NCI-H2171 treated with DMSO at 0.1 percent for 48 hours (cell line): ENCODE measurements around the gene CNPY3.

Experiments used
- DNase-seq: peaks from one replicate; lab custom pipeline; 2025; lab: John Stamatoyannopoulos, UW

CNPY3 gene

DNA sequence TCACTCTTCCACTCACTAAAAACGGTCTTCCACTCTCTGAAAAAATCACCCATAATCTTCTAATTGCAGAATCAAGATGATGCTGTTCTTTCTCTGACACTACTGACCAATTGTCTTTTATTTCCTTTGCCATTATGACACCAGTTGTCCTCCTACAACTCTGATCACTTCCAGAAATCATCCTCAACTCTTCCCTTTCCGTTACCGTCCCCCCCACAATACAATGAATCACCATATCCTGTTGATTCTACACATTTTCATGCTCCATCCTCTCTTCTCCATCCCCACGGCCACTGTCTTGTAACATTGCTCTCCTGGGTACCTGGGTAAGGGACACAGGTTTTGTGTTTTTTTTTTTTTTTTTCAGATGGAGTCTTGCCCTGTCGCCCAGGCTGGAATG lies 52.6 kb downstream of the CNPY3 start:
- DNase-seq, result no peak

DNA sequence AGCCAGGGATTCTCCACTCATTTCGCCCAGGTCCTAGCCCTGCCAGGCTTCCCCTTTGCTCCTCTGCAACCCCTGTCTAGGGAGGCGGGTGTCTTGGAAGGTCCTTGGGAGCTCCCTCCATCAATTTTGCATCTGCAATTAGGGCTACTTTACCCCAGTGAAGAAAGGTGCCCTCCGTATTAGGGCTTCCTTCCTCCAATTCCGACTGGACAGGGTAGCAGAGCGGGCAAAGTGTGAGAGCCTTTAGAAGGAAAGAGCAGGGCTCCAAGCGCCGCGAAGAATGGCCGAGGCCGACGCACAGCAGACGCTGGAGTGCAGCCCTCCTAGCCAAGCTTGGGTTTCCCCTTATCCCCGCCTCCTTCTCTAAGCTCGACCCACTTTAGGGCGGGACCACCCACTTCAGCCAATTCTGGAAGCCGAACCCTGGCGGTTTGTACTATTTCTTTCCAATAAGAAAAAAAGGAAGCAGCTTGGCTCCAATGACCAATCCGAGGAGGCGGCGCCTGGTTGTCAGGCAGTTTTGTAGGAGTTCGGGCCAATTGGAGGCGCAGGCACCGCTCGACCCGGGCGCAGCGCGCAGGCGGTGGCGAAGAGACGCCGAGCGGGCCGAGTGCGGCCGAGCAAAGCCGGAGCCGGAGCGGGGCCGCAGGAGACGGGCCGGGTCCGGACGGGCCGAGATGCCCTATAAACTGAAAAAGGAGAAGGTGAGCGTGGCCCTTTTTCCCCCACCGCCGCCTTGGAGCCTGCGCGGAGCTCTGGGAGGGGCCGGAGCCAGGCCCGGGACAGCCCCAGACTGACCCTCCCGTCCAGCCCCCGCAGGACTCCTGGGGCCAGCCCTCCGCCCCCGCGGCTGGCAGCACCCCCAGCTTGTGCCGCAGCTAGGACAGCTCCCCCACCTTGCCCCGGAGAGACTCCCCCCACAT lies 55.0 kb downstream of the CNPY3 start, which contains the start of gene PPP2R5D:
Gene PPP2R5D, plus strand, starts transcription at position 570 of the 923 bp plus-strand sequence. Its CDS starts 108 bp downstream, at position 678.
- DNase-seq, result peak; percentile 99

DNA sequence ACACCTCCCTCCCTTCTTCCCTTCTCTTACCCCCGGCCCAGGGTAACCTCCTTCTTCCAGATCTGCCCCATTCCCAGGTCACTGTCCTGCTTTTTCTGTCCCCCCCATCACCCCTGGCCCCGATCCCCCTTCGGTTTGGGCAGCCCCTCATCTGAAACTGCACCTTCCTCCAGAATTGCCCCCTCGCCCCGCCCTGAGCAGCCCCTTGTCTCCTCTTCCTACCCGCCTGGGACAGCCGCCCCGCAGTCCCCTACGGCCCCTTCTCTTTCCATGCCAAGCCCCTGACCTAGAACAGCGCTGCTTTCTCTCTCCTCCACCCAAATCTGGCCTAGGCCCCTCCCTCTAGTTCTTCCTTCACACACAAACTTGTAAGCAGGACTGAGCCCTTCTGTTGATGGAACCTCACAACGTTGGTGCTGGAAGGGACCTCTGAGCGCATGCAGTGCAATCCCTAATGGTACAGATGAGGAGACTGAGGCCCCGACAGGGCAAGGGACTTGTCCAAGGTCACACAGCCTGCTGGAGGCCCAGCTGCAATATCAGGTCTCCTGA lies 55.7 kb downstream of the CNPY3 start:
- DNase-seq, result no peak

DNA sequence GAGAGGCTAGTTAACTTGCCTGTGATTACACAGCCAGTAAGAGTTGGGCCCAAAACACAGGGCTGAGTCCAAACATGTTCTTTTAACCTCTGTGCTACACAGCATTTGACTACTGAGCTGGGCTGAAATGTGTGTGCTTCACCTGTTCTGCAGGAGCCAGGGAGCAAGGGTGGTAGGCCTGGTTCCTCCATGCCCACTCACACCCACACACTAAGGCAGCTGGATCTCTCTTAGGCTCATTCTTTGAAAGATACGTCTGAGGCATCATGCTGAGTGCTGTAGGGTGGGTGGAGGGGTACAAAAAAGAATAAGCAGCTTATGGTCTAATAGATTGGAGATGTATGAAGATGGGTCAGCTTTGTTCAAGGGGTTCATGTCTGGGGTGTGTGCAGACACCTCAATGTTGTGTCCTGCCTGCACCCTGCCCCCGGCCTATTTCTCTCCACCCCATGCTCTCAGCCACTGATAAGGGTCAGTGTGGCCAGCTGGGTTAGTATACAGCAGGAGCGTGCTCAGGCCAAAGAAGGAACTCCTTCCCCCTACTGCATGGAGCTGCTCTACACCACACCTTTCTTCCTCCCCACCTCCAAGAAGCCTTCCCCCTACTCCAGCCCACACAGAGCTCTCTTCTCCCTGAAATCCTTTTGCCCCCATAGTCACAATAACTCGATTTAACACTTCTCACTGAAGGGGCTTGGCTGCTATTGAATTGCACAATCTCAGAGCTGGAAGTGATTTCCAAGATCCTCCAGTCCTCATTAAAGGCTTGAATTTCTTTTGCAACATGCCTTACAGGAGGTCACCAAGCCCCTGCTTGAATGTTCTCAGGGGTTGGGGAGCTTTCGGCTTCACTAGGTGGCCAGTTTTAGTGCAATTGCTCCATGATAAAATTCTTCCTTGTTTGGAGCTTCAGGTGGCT lies 58.5 kb downstream of the CNPY3 start:
- no peak for DNase-seq

- no peak for DNase-seq
These were observed 59.3 kb downstream of the CNPY3 start for GRCh38 chr6:42988486-42989020.
